Measurements from ENCODE around the gene PDS5B.

- TF ChIP-seq, protein P1, sequence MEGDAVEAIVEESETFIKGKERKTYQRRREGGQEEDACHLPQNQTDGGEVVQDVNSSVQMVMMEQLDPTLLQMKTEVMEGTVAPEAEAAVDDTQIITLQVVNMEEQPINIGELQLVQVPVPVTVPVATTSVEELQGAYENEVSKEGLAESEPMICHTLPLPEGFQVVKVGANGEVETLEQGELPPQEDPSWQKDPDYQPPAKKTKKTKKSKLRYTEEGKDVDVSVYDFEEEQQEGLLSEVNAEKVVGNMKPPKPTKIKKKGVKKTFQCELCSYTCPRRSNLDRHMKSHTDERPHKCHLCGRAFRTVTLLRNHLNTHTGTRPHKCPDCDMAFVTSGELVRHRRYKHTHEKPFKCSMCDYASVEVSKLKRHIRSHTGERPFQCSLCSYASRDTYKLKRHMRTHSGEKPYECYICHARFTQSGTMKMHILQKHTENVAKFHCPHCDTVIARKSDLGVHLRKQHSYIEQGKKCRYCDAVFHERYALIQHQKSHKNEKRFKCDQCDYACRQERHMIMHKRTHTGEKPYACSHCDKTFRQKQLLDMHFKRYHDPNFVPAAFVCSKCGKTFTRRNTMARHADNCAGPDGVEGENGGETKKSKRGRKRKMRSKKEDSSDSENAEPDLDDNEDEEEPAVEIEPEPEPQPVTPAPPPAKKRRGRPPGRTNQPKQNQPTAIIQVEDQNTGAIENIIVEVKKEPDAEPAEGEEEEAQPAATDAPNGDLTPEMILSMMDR (conservative IDR thresholded peaks at IDR 0.05; ENCODE audit: low read depth in 2 of 2), result no peak
- no peak for TF ChIP-seq POLR2AphosphoS5 (IDR thresholded peaks at IDR 0.05; ENCODE audit: low read depth)
- no peak for TF ChIP-seq EZH2 (IDR thresholded peaks at IDR 0.05; ENCODE audit: low read depth, unreplicated experiment)
- no peak for TF ChIP-seq EZH2phosphoT487 (IDR thresholded peaks at IDR 0.05; ENCODE audit: unreplicated experiment)
- no peak for TF ChIP-seq NANOG (IDR thresholded peaks at IDR 0.05; ENCODE audit: borderline replicate concordance)
- TF ChIP-seq ETS1 (IDR thresholded peaks at IDR 0.05), result no peak
Measured at GRCh38 chr13:32731074-32731473, 144.8 kb downstream of the PDS5B start.

Measured in GM23338 (cell line).